NCI-H510A treated with DMSO at 0.1 percent for 48 hours (cell line): ENCODE data around the gene ZYX.
A peak's percentile ranks its signal among the peaks of the same experiment; 100 is the strongest.
"Not testable (repeated sequence)": the region's sequence is repeated elsewhere in the genome, so short reads cannot be mapped to it uniquely, and the experiment has no call there.

ENCODE experiments used
- DNase-seq: peaks from one replicate; lab custom pipeline; 2025; lab: John Stamatoyannopoulos, UW

The ZYX gene

GRCh38 chr7:143396625-143397556 lies 15.7 kb downstream of the ZYX start:
- no peak for DNase-seq

DNA sequence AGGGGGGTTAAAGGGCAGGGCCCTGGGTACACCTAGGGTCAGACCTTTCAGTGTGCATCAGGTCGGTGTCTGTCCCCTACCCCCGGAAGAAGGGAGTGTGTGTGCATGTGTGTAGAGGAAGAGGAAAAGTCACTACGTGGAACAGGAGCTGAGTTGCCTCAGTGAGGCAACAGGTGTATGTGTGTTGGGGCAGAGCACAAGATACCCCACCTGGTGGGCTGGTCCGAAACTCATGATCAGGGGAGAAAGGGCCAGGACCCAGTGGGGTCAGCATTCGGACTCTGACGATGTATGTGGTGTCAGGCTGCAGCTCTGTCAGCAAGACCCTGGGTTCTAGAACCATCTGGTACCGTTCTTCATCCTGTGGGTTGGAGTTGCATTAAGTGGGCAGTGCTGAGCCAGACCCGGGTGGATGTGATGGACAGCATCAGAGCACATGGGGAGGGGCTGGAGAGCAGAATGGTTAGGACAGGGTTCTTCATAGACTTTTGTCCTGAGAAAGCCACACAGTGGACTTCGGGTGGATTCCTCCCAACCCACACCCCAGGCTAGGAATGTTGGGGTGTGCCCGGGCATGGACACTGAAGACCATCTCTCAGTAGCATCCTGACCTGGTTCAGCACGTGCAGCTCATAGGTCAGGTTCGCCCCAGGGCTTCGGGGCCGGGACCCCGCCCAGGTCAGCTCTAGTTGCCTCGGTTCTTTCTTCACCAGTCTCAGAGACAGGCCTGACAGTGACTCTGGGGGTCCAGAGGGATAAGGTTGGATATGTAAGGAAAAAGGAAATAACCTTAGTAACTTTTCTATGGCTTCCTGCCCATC lies 16.8 kb downstream of the ZYX start:
- DNase-seq, result no peak

- DNase-seq, result no peak
Observed at GRCh38 chr7:143398616-143399015, 17.5 kb downstream of the ZYX start.

DNA sequence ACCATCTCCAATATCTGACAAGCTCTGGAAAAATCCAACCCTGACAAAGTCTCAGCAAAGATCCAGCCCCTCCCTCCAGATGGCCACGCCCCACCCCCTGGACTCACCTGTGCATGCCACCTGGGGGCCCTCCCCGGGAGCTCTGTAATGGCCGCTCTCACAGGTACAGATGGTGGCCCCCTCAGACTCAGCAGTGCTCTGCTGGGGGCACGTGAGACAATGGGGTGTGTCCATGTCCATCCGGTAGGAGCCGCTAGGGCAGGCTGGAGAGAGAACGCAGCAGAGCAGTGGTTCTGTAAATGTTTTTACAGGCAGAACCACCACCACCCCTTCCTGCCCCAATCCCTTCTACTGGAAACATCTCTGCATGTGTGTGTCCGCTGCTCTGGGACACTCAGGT lies 18.0 kb downstream of the ZYX start:
- no peak for DNase-seq

DNA sequence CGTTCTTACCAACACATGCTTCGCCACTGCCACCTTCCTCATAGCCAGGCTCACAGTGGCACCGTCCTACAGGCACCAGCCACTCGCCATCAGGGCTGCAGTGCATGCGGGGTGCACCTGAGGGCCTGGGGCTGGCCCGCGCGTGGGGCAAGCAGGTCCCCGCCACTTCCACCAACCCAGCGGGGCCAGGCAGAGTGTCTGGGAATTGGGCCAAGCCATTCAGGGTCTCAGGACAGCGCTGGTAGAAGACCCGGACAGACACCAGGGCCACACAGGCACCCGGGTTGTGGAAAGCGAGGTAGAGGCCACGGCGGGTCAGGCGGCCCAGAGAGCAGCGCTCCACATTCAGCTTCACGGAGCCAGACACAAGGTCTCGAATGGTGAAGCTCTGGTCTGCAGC lies 18.5 kb downstream of the ZYX start:
- DNase-seq, result no peak

GRCh38 chr7:143401265-143401664 lies 20.1 kb downstream of the ZYX start:
- no peak for DNase-seq

GRCh38 chr7:143402233-143402632 lies 21.1 kb downstream of the ZYX start:
- DNase-seq, result not testable (repeated sequence)

- DNase-seq, result no peak
Observed at GRCh38 chr7:143405173-143406001, 24.2 kb downstream of the ZYX start.

- no peak for DNase-seq
Observed at GRCh38 chr7:143406002-143406357, 24.8 kb downstream of the ZYX start.

GRCh38 chr7:143407287-143408251 lies 26.4 kb downstream of the ZYX start:
- DNase-seq, result no peak

- no peak for DNase-seq
Observed at GRCh38 chr7:143408252-143408685, 27.1 kb downstream of the ZYX start.

DNA sequence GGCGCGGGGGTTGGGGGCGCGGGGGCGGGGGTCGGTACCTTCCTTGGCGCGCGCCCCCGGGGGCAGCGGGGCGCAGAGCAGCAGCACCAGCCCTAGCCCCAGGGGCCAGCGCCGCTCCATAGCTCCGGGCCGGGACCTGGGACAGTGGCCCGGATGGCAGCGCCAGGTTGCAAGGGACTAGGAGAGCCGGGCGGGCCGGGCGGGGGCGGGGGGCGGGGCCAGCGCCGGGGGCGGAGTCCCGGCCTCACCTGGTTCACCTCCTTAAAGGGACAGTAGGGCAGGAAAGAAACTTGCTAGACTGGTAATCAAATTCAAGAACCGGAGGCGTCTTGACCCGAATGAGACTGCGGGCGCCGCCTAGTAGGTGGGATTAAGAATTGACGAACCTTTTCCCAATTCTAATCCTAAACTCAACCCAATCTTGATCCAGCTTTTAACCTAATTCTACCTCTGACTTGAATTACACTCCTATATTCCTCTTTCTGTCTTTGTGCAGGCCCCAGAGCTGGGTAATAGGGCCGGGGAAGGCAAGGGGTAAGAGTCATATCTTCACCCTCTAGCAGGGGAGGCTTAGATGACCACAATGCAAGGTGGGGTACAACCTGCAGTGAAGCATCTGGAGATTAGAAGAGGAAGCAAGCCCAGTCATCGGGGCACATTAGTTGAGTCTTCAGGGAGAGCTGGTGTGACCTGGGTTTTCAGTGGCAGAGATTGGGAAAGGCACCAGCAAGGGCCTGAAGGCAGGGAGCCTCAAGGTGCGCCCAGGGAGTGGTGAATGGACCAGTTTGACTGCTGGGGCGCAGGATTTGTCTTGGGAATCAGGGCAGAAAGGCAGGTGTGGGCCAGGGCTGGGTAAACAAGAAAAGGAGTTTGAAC lies 27.8 kb downstream of the ZYX start, which contains the start of gene EPHA1:
Gene EPHA1, minus strand, starts transcription at position 171 of the 876 bp plus-strand sequence. Its CDS starts 51 bp downstream, at position 120.
- peak; percentile 42 for DNase-seq

DNA sequence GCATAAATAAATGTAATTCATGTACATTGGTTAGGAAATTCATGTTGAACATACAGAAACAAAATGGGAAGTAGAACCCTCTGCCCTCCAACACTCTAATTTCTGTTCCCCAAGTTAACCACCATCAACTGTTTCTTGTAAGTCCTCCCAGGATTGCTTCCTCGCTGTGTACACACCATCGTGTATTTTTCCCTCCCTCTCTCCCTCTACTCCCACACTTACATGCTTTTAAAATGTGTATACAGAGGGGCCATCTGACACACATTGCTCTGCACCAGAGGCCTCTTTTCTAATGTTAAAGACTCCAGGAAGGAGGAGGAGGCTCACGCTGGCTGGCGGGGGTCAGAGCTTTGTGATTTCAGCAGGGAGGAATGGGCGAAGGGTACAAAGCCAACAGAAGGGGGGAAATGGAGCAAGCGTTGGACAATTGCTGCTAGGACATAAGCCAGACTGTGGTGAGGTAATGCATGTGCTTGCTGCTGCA lies 29.4 kb downstream of the ZYX start:
- DNase-seq, result no peak

- DNase-seq, result no peak
Observed at GRCh38 chr7:143411976-143412708, 31.0 kb downstream of the ZYX start.

DNA sequence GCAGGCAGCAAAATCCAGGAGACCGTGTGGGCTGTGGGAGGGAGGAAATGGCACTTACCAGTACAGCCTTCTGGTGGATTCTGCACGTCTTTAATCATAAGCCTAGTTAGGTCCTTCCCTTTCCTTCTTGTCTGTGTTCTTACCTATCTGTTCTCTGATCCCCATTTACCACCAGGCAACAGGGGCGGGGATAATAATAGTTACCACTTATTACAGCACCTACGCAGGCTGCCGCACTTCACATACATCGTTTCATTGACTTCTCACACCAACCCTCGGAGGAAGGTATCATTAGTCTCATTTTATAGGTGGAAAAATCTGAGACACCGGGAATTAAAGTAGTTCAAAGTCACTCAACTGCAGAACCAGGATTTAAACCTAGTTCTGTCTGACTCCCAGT lies 32.0 kb downstream of the ZYX start:
- no peak for DNase-seq

DNA sequence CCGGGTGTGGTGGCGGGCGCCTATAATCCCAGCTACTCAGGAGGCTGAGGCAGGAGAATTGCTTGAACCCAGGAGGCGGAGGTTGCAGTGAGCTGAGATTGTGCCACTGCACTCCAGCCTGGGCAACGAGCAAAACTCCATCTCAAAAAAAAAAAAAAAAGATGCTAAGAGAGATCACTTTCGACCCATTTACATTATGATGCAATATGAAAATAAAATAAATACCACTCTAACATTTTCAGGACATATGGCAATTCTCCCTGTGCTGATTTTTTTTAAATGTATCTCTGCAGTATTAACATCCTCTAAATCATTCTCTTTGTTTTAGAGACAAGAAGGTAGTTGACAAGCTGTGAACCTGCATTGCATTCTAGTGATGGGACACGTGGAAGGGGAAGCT lies 34.1 kb downstream of the ZYX start:
- not testable (repeated sequence) for DNase-seq

GRCh38 chr7:143415742-143416397 lies 34.7 kb downstream of the ZYX start:
- DNase-seq, result no peak

DNA sequence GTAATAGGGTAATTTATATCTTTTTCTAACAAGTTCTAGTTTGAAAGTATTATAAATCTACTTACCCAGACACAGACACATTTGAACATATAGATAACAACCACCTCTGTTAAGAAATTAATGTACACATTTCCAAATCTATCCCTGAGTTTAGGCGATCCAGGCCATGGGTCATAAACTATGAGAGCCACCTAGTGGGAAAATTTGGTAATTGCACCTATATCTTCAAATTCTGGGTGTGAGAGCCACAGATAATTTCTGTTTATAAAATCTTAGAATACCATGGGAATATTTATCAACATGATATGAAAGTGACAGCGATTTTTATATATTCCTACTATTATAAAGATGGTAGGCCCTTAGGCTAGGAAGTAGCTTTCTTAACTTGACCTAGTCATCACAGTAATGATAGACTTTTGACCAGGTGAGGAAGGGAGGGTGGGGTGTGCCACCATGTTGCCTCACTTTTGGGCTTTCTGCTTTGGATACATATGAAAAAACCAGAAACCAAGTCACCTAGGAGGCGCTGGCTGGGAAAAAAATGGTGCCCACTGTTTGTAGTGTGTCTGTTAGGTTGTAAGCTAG lies 35.5 kb downstream of the ZYX start:
- DNase-seq, result peak; percentile 49
